WTC11 (cell line): ENCODE measurements around the gene KCNIP4. TPM values are rescaled to one million over a fixed set of nuclear protein-coding genes. Genes with fewer than 3 reads are reported as not detected.

Experiments used
- ATAC-seq: fragments of 200-7000 bp; cut with Tn5 transposase; 2 replicates; pipeline ENCODE4 v1.10.0; 2021; ENCODE audit warnings: mild to moderate bottlenecking, moderate library complexity
- CTCF ChIA-PET: fragments of 300-600 bp; sonication (Branson Sonifier 250); formaldehyde crosslinking; loops from one replicate; lab custom pipeline; 2021; ENCODE audit warnings: antibody characterized with exemption; lab: Charles Lee
- POLR2A ChIA-PET: fragments of 350-600 bp; sonication (Branson Sonifier 250); formaldehyde crosslinking; loops from one replicate; lab custom pipeline; 2021; ENCODE audit warnings: antibody characterized with exemption; lab: Charles Lee
- DNase-seq: peaks from one replicate; pipeline ENCODE4 v3.0.0; 2021; ENCODE audit warnings: low spot score
- H3K27ac Mint-ChIP-seq: 2 replicates; pipeline ENCODE4 v1.8.0; 2021; ENCODE audit warnings: mixed read lengths
- H3K27me3 Mint-ChIP-seq: 2 replicates; pipeline ENCODE4 v1.8.0; 2021; ENCODE audit warnings: low read depth, mild to moderate bottlenecking, moderate library complexity, mixed read lengths
- H3K36me3 Mint-ChIP-seq: 2 replicates; pipeline ENCODE4 v1.8.0; 2021; ENCODE audit warnings: mixed read lengths
- H3K4me1 Mint-ChIP-seq: 2 replicates; pipeline ENCODE4 v1.8.0; 2022; ENCODE audit warnings: mixed read lengths
- H3K4me3 Mint-ChIP-seq: 2 replicates; pipeline ENCODE4 v1.8.0; 2021; ENCODE audit warnings: mild to moderate bottlenecking, moderate library complexity, mixed read lengths
- H3K9me3 Mint-ChIP-seq: 2 replicates; pipeline ENCODE4 v1.8.0; 2021; ENCODE audit warnings: mixed read lengths
- AFF4 ChIP-seq: sonication (generic); formaldehyde crosslinking; IDR thresholded peaks from 2 replicates; pipeline ENCODE4 v1.8.1; 2023; ENCODE audit warnings: mild to moderate bottlenecking, missing genetic modification reagents, borderline replicate concordance
- ARID4B ChIP-seq: sonication (generic); formaldehyde crosslinking; IDR thresholded peaks from 2 replicates; pipeline ENCODE4 v1.8.0; 2023; ENCODE audit warnings: missing genetic modification reagents, mild to moderate bottlenecking, borderline replicate concordance
- ATF1 ChIP-seq: sonication (generic); formaldehyde crosslinking; IDR thresholded peaks from 2 replicates; pipeline ENCODE4 v1.8.1; 2023; ENCODE audit warnings: mild to moderate bottlenecking, moderate library complexity, missing genetic modification reagents
- CTCF ChIP-seq: fragments of 200-600 bp; IDR thresholded peaks from 2 replicates; pipeline ENCODE4 v1.8.0; 2022; ENCODE audit warnings: antibody characterized with exemption
- EMX1 ChIP-seq: fragments of 250-450 bp; sonication (Bioruptor Pico); IDR thresholded peaks from 2 replicates; pipeline ENCODE4 v1.8.0; 2021; ENCODE audit warnings: mild to moderate bottlenecking
- FOXJ3 ChIP-seq: sonication (generic); formaldehyde crosslinking; IDR thresholded peaks from 2 replicates; pipeline ENCODE4 v1.9.0; 2021; ENCODE audit warnings: missing genetic modification reagents, mild to moderate bottlenecking, borderline replicate concordance
- JAZF1 ChIP-seq: fragments of 250-450 bp; sonication (Bioruptor Pico); IDR thresholded peaks from 2 replicates; pipeline ENCODE4 v1.9.0; 2021; ENCODE audit warnings: moderate library complexity, mild to moderate bottlenecking, inconsistent platforms
- MAX ChIP-seq: sonication (generic); formaldehyde crosslinking; IDR thresholded peaks from 2 replicates; pipeline ENCODE4 v1.8.0; 2022; ENCODE audit warnings: mild to moderate bottlenecking, missing genetic modification reagents
- MLX ChIP-seq: sonication (generic); formaldehyde crosslinking; IDR thresholded peaks from 2 replicates; pipeline ENCODE4 v1.8.1; 2023; ENCODE audit warnings: mild to moderate bottlenecking, missing genetic modification reagents, moderate library complexity
- NFE2L1 ChIP-seq: sonication (generic); formaldehyde crosslinking; IDR thresholded peaks from 2 replicates; pipeline ENCODE4 v1.8.1; 2023; ENCODE audit warnings: missing genetic modification reagents
- NR2C2 ChIP-seq: sonication (generic); formaldehyde crosslinking; IDR thresholded peaks from 2 replicates; pipeline ENCODE4 v1.8.0; 2022; ENCODE audit warnings: mild to moderate bottlenecking, missing genetic modification reagents
- PRDM15 ChIP-seq: sonication (generic); formaldehyde crosslinking; IDR thresholded peaks from 2 replicates; pipeline ENCODE4 v1.8.0; 2022; ENCODE audit warnings: missing genetic modification reagents
- RELA ChIP-seq: sonication (generic); formaldehyde crosslinking; IDR thresholded peaks from 2 replicates; pipeline ENCODE4 v1.8.1; 2022; ENCODE audit warnings: missing genetic modification reagents, mild to moderate bottlenecking, borderline replicate concordance
- RORB ChIP-seq: fragments of 250-450 bp; sonication (Bioruptor Pico); IDR thresholded peaks from 2 replicates; pipeline ENCODE4 v1.9.0; 2021; ENCODE audit warnings: mild to moderate bottlenecking
- ZBTB43 ChIP-seq: sonication (generic); formaldehyde crosslinking; IDR thresholded peaks from 2 replicates; pipeline ENCODE4 v1.8.1; 2023; ENCODE audit warnings: mild to moderate bottlenecking, missing genetic modification reagents
- total RNA-seq: library from RNA; stranded (reverse); gene quantifications from 3 replicates; pipeline ENCODE4 v1.2.3, GENCODE V29; 2021

Gene KCNIP4
- total RNA-seq, 1 experiment from 2014 or later, result not detected

- TF ChIP-seq ARID4B (CRISPR knock-in tag) (no peak), RORB (no peak), NFE2L1 (no peak), EMX1 (CRISPR knock-in tag) (no peak), ATF1 (CRISPR knock-in tag) (no peak), PRDM15 (CRISPR knock-in tag) (no peak), MLX (CRISPR knock-in tag) (no peak), FOXJ3 (CRISPR knock-in tag) (no peak)
- TF ChIP-seq, all 79 proteins: peak for 0
These were observed 870.6 kb downstream of the KCNIP4 start (continued) for GRCh38 chr4:21077967-21078366.

- Mint-ChIP-seq H3K36me3 (no peaks in the 10 kb centered on the region), H3K9me3 (peaks cover 9% of the 10 kb centered on the region), H3K4me3 (no peak overlapping the region), H3K27ac (no peak overlapping the region), H3K27me3 (no peaks in the 10 kb centered on the region), H3K4me1 (no peaks in the 10 kb centered on the region)
- ChIA-PET POLR2A (no interaction called here), CTCF (no interaction called here)
- ATAC-seq (no peak), DNase-seq (no peak)
- TF ChIP-seq CTCF, result no peak
- no peak for TF ChIP-seq JAZF1 (CRISPR knock-in tag)
- TF ChIP-seq RELA (CRISPR knock-in tag), result no peak
- TF ChIP-seq MAX (CRISPR knock-in tag), result no peak
- TF ChIP-seq ZBTB43 (CRISPR knock-in tag), result no peak
- TF ChIP-seq AFF4 (CRISPR knock-in tag), result no peak
- no peak for TF ChIP-seq NR2C2
- no peak for TF ChIP-seq ARID4B (CRISPR knock-in tag)
These were observed 881.2 kb downstream of the KCNIP4 start for GRCh38 chr4:21067351-21067750.
